ENCODE results near the gene NFATC2. TPM values are rescaled to one million over a fixed set of nuclear protein-coding genes. Genes with fewer than 3 reads are reported as not detected.

Gene NFATC2
- total and polyA plus RNA-seq, 2 experiments from 2014 or later: 0.52 to 0.59 TPM

DNA sequence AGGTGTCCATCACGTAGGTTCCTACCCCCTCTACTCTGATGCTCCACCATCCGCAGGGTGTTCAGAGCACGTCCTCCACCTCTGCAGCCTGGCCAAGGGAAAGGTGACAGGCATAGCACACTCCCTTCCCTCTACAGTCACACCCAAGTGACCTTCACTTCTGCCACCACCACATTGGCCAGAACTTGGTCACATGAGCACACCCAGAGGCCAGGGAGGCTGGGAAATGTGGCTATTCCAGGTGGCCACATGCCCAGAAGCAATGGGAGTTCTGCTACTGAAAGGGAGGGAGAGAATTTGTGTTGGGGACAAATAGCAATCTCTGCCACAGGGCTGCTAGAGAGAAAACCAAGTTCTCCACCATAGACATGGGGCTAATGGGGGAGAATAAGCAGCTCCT is 180.3 kb downstream of the NFATC2 start:
- no peaks in the 10 kb centered on the region for H3K4me1 ChIP-seq (ENCODE audit: insufficient read depth)
- no peaks in the 10 kb centered on the region for H3K79me2 ChIP-seq (replicated peaks; ENCODE audit: insufficient read depth)
- no peaks in the 10 kb centered on the region for H3K27me3 ChIP-seq (ENCODE audit: insufficient read depth)
- H3K9me3 Mint-ChIP-seq: peaks cover 21% of the 10 kb centered on the region
- H3K9me2 ChIP-seq (ENCODE audit: insufficient read depth): no peaks in the 10 kb centered on the region
- no peaks in the 10 kb centered on the region for H3K27me3 Mint-ChIP-seq (ENCODE audit: insufficient read depth, low read depth, poor library complexity)
- H3F3A ChIP-seq (replicated peaks; ENCODE audit: low read depth): no peaks in the 10 kb centered on the region
- no peaks in the 10 kb centered on the region for H3K4me1 Mint-ChIP-seq
- TF ChIP-seq, protein P1, sequence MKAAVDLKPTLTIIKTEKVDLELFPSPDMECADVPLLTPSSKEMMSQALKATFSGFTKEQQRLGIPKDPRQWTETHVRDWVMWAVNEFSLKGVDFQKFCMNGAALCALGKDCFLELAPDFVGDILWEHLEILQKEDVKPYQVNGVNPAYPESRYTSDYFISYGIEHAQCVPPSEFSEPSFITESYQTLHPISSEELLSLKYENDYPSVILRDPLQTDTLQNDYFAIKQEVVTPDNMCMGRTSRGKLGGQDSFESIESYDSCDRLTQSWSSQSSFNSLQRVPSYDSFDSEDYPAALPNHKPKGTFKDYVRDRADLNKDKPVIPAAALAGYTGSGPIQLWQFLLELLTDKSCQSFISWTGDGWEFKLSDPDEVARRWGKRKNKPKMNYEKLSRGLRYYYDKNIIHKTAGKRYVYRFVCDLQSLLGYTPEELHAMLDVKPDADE (IDR thresholded peaks at IDR 0.05): no peak
- TF ChIP-seq STAT1 (IDR thresholded peaks at IDR 0.05; ENCODE audit: unreplicated experiment) (no peak), EZH2phosphoT487 (IDR thresholded peaks at IDR 0.05; ENCODE audit: unreplicated experiment) (no peak), JUNB (IDR thresholded peaks at IDR 0.05; ENCODE audit: unreplicated experiment) (no peak), POLR2AphosphoS5 (IDR thresholded peaks at IDR 0.05; ENCODE audit: low read depth) (no peak), ZNF114 (CRISPR knock-in tag; IDR thresholded peaks at IDR 0.05) (no peak), EZH2 (IDR thresholded peaks at IDR 0.05; ENCODE audit: low read depth, unreplicated experiment) (no peak), NANOG (IDR thresholded peaks at IDR 0.05; ENCODE audit: borderline replicate concordance) (no peak), ZNF331 (CRISPR knock-in tag; IDR thresholded peaks at IDR 0.05; ENCODE audit: low read depth) (no peak), CREB1 (CRISPR knock-in tag; IDR thresholded peaks at IDR 0.05; ENCODE audit: low read depth) (no peak)
- TF ChIP-seq, protein P2, sequence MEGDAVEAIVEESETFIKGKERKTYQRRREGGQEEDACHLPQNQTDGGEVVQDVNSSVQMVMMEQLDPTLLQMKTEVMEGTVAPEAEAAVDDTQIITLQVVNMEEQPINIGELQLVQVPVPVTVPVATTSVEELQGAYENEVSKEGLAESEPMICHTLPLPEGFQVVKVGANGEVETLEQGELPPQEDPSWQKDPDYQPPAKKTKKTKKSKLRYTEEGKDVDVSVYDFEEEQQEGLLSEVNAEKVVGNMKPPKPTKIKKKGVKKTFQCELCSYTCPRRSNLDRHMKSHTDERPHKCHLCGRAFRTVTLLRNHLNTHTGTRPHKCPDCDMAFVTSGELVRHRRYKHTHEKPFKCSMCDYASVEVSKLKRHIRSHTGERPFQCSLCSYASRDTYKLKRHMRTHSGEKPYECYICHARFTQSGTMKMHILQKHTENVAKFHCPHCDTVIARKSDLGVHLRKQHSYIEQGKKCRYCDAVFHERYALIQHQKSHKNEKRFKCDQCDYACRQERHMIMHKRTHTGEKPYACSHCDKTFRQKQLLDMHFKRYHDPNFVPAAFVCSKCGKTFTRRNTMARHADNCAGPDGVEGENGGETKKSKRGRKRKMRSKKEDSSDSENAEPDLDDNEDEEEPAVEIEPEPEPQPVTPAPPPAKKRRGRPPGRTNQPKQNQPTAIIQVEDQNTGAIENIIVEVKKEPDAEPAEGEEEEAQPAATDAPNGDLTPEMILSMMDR (conservative IDR thresholded peaks at IDR 0.05; ENCODE audit: low read depth in 2 of 2): no peak
- TF ChIP-seq, protein P3, sequence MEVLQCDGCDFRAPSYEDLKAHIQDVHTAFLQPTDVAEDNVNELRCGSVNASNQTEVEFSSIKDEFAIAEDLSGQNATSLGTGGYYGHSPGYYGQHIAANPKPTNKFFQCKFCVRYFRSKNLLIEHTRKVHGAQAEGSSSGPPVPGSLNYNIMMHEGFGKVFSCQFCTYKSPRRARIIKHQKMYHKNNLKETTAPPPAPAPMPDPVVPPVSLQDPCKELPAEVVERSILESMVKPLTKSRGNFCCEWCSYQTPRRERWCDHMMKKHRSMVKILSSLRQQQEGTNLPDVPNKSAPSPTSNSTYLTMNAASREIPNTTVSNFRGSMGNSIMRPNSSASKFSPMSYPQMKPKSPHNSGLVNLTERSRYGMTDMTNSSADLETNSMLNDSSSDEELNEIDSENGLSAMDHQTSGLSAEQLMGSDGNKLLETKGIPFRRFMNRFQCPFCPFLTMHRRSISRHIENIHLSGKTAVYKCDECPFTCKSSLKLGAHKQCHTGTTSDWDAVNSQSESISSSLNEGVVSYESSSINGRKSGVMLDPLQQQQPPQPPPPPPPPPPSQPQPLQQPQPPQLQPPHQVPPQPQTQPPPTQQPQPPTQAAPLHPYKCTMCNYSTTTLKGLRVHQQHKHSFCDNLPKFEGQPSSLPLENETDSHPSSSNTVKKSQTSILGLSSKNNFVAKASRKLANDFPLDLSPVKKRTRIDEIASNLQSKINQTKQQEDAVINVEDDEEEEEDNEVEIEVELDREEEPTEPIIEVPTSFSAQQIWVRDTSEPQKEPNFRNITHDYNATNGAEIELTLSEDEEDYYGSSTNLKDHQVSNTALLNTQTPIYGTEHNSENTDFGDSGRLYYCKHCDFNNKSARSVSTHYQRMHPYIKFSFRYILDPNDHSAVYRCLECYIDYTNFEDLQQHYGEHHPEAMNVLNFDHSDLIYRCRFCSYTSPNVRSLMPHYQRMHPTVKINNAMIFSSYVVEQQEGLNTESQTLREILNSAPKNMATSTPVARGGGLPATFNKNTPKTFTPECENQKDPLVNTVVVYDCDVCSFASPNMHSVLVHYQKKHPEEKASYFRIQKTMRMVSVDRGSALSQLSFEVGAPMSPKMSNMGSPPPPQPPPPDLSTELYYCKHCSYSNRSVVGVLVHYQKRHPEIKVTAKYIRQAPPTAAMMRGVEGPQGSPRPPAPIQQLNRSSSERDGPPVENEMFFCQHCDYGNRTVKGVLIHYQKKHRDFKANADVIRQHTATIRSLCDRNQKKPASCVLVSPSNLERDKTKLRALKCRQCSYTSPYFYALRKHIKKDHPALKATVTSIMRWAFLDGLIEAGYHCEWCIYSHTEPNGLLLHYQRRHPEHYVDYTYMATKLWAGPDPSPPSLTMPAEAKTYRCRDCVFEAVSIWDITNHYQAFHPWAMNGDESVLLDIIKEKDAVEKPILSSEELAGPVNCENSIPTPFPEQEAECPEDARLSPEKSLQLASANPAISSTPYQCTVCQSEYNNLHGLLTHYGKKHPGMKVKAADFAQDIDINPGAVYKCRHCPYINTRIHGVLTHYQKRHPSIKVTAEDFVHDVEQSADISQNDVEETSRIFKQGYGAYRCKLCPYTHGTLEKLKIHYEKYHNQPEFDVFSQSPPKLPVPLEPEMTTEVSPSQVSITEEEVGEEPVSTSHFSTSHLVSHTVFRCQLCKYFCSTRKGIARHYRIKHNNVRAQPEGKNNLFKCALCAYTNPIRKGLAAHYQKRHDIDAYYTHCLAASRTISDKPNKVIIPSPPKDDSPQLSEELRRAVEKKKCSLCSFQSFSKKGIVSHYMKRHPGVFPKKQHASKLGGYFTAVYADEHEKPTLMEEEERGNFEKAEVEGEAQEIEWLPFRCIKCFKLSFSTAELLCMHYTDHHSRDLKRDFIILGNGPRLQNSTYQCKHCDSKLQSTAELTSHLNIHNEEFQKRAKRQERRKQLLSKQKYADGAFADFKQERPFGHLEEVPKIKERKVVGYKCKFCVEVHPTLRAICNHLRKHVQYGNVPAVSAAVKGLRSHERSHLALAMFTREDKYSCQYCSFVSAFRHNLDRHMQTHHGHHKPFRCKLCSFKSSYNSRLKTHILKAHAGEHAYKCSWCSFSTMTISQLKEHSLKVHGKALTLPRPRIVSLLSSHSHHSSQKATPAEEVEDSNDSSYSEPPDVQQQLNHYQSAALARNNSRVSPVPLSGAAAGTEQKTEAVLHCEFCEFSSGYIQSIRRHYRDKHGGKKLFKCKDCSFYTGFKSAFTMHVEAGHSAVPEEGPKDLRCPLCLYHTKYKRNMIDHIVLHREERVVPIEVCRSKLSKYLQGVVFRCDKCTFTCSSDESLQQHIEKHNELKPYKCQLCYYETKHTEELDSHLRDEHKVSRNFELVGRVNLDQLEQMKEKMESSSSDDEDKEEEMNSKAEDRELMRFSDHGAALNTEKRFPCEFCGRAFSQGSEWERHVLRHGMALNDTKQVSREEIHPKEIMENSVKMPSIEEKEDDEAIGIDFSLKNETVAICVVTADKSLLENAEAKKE (CRISPR knock-in tag; IDR thresholded peaks at IDR 0.05): no peak
- TF ChIP-seq, protein P4, sequence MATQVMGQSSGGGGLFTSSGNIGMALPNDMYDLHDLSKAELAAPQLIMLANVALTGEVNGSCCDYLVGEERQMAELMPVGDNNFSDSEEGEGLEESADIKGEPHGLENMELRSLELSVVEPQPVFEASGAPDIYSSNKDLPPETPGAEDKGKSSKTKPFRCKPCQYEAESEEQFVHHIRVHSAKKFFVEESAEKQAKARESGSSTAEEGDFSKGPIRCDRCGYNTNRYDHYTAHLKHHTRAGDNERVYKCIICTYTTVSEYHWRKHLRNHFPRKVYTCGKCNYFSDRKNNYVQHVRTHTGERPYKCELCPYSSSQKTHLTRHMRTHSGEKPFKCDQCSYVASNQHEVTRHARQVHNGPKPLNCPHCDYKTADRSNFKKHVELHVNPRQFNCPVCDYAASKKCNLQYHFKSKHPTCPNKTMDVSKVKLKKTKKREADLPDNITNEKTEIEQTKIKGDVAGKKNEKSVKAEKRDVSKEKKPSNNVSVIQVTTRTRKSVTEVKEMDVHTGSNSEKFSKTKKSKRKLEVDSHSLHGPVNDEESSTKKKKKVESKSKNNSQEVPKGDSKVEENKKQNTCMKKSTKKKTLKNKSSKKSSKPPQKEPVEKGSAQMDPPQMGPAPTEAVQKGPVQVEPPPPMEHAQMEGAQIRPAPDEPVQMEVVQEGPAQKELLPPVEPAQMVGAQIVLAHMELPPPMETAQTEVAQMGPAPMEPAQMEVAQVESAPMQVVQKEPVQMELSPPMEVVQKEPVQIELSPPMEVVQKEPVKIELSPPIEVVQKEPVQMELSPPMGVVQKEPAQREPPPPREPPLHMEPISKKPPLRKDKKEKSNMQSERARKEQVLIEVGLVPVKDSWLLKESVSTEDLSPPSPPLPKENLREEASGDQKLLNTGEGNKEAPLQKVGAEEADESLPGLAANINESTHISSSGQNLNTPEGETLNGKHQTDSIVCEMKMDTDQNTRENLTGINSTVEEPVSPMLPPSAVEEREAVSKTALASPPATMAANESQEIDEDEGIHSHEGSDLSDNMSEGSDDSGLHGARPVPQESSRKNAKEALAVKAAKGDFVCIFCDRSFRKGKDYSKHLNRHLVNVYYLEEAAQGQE (IDR thresholded peaks at IDR 0.05; ENCODE audit: unreplicated experiment): no peak
- no peak overlapping the region for H3K27ac ChIP-seq (ENCODE audit: low read depth)
- H3K4me3 Mint-ChIP-seq: no peak overlapping the region
- DNase-seq (ENCODE audit: low spot score): no peak
- no peak for ATAC-seq
- H3K4me2 ChIP-seq: no peak overlapping the region
- H3K4me3 ChIP-seq: no peak overlapping the region
- no peaks in the 10 kb centered on the region; the same call in 1 of the 2 replicates for H3K36me3 ChIP-seq (ENCODE audit: insufficient read depth)
- no peak overlapping the region for H3K27ac Mint-ChIP-seq
- peaks cover 8% of the 10 kb centered on the region for H3K36me3 Mint-ChIP-seq (ENCODE audit: low read depth)
- H4K20me1 ChIP-seq (replicated peaks; ENCODE audit: insufficient read depth): no peaks in the 10 kb centered on the region
- H2AFZ ChIP-seq: no peak overlapping the region
